Mucosa of rectum (tissue), 2 donors: ENCODE measurements around the gene RASSF3.
"Not testable (repeated sequence)": the region's sequence is repeated elsewhere in the genome, so short reads cannot be mapped to it uniquely, and the experiment has no call there.

ENCODE experiments used
- H3K27ac ChIP-seq, 2 donors: one replicate each; pipeline ENCODE4 v1.7.0; 2013; ENCODE audit warnings: inconsistent platforms in 2 of 2, low read depth in 2 of 2, low read length in 2 of 2
- H3K27me3 ChIP-seq, 2 donors: one replicate each; pipeline ENCODE4 v1.7.0; 2013; ENCODE audit warnings: low read length in 2 of 2; ENCODE audit not compliant: control insufficient read depth in 2 of 2, insufficient read depth in 2 of 2
- H3K36me3 ChIP-seq, 2 donors: one replicate each; pipeline ENCODE4 v1.7.0; 2013; ENCODE audit warnings: low read length in 2 of 2; ENCODE audit not compliant: control insufficient read depth in 2 of 2, insufficient read depth in 2 of 2
- H3K4me1 ChIP-seq, 2 donors: one replicate each; pipeline ENCODE4 v1.7.0; 2013; ENCODE audit warnings: low read length in 2 of 2, mild to moderate bottlenecking in 1 of 2; ENCODE audit not compliant: control insufficient read depth in 2 of 2, insufficient read depth in 2 of 2
- H3K4me3 ChIP-seq, 2 donors: one replicate each; pipeline ENCODE4 v1.7.0; 2013; ENCODE audit warnings: low read length in 2 of 2
- H3K9ac ChIP-seq, 2 donors: one replicate each; pipeline ENCODE4 v1.7.0; 2013; ENCODE audit warnings: low read length in 2 of 2, low read depth in 1 of 2, mild to moderate bottlenecking in 1 of 2
- H3K9me3 ChIP-seq, 2 donors: one replicate each; pipeline ENCODE4 v1.7.0; 2013; ENCODE audit warnings: low read length in 2 of 2; ENCODE audit not compliant: control insufficient read depth in 2 of 2
- donor health status: healthy.
- donor health status: Normal muscosa, but diverticular disease.

The RASSF3 gene

DNA sequence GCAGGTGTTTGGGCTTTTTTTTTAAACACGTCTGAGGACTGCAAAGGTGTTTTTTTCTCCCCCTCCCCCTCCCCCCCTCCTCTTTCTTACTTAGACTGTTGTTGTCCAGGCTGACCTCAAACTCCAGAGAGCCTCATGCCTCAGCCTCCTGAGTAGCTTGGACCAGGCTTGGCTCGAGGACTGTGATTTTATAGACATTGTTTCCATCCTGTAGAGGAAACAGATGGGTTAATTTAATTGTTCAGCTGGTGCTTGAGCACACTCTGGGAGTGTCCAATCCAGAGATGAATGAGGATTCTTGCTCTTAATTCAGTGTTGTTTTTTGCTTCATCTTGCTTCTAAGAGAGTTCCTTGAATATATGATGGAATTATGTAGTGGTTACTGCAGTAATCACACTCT is 42.1 kb downstream of the RASSF3 start:
- H3K36me3 ChIP-seq: no peaks in the 10 kb centered on the region
- H3K9me3 ChIP-seq: no peaks in the 10 kb centered on the region
- H3K27me3 ChIP-seq: no peaks in the 10 kb centered on the region
- H3K4me3 ChIP-seq: no peak overlapping the region
- peaks cover 17 to 37% of the 10 kb centered on the region in 2 donors for H3K4me1 ChIP-seq
- H3K9ac ChIP-seq: no peak overlapping the region
- no peak overlapping the region for H3K27ac ChIP-seq

- Histone ChIP-seq H3K36me3 (no peaks in the 10 kb centered on the region), H3K4me3 (no peak overlapping the region), H3K27me3 (no peaks in the 10 kb centered on the region), H3K9ac (no peak overlapping the region), H3K27ac (no peak overlapping the region), H3K4me1 (peaks cover 17 to 37% of the 10 kb centered on the region in 2 donors), H3K9me3 (no peaks in the 10 kb centered on the region)
These were observed 42.8 kb downstream of the RASSF3 start for GRCh38 chr12:64653123-64653522.

- peaks cover 23 to 38% of the 10 kb centered on the region in 2 donors for H3K4me1 ChIP-seq
- H3K36me3 ChIP-seq, H3K27me3 ChIP-seq, H3K9ac ChIP-seq, H3K27ac ChIP-seq, H3K9me3 ChIP-seq, H3K4me3 ChIP-seq: not testable (repeated sequence)
These were observed 43.6 kb downstream of the RASSF3 start for GRCh38 chr12:64653907-64654306.

DNA sequence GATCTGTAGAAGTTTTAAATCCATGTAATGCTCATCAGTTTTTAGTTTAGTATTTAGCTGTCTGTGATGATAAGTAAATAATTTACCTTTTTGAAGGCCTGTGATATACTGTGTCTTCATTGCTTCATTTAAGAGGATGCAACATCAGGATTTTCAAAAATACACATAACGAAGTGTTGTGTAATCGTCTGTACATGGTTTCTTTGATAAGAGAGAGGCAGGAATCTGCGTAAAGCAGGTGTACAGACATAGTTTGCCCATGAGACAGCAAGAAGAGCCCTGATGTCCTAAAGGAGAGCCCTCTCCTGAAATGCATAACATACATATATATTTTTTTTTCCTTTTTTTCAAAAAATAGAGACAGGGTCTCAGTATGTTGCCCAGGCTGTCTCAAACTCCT is 44.8 kb downstream of the RASSF3 start:
- Histone ChIP-seq H3K9ac (no peak overlapping the region), H3K27ac (no peak overlapping the region), H3K9me3 (no peaks in the 10 kb centered on the region), H3K4me3 (no peak overlapping the region), H3K27me3 (no peaks in the 10 kb centered on the region), H3K4me1 (peaks cover 20 to 39% of the 10 kb centered on the region in 2 donors), H3K36me3 (no peaks in the 10 kb centered on the region)

DNA sequence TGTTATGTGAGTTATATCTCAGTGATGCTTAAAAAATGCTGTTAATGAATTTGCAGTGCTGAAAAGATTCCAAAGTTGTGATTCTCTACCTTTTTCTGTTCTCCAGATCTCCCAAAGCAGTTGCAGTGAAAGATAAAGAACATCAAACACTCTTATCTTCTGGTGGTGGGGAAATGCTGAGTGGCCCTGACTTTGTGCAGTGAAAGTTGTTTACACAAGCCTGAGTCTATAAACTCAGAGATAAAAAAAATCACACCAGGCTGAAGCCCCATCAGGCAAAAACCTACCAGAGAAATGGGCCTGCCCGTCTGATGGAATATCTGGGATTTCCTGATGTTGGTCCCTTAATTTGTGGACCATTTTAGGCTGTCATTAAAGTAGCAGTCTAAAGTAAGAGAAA is 46.1 kb downstream of the RASSF3 start:
- Histone ChIP-seq H3K36me3 (no peaks in the 10 kb centered on the region), H3K9ac (no peak overlapping the region), H3K4me3 (no peak overlapping the region), H3K4me1 (peaks cover 17 to 26% of the 10 kb centered on the region in 2 donors), H3K27ac (no peak overlapping the region), H3K9me3 (no peaks in the 10 kb centered on the region), H3K27me3 (no peaks in the 10 kb centered on the region)

GRCh38 chr12:64658892-64659481 is 48.7 kb downstream of the RASSF3 start:
- H3K9ac ChIP-seq: no peak overlapping the region
- no peaks in the 10 kb centered on the region for H3K36me3 ChIP-seq
- H3K9me3 ChIP-seq: no peaks in the 10 kb centered on the region
- peaks cover 7 to 20% of the 10 kb centered on the region in 2 donors for H3K4me1 ChIP-seq
- H3K27ac ChIP-seq: no peak overlapping the region
- H3K27me3 ChIP-seq: no peaks in the 10 kb centered on the region
- no peak overlapping the region for H3K4me3 ChIP-seq

- H3K27ac ChIP-seq: no peak overlapping the region
- no peaks in the 10 kb centered on the region for H3K36me3 ChIP-seq
- H3K9me3 ChIP-seq: no peaks in the 10 kb centered on the region
- no peak overlapping the region for H3K4me3 ChIP-seq
- H3K4me1 ChIP-seq: peaks cover 8 to 26% of the 10 kb centered on the region in 2 donors
- no peak overlapping the region for H3K9ac ChIP-seq
- no peaks in the 10 kb centered on the region for H3K27me3 ChIP-seq
These were observed 50.1 kb downstream of the RASSF3 start for GRCh38 chr12:64660237-64661018.

GRCh38 chr12:64663015-64663414 is 52.7 kb downstream of the RASSF3 start:
- Histone ChIP-seq H3K4me3 (no peak overlapping the region), H3K36me3 (no peaks in the 10 kb centered on the region), H3K9ac (no peak overlapping the region), H3K27me3 (no peaks in the 10 kb centered on the region), H3K27ac (no peak overlapping the region), H3K9me3 (no peaks in the 10 kb centered on the region), H3K4me1 (peaks cover 26 to 33% of the 10 kb centered on the region in 2 donors)

DNA sequence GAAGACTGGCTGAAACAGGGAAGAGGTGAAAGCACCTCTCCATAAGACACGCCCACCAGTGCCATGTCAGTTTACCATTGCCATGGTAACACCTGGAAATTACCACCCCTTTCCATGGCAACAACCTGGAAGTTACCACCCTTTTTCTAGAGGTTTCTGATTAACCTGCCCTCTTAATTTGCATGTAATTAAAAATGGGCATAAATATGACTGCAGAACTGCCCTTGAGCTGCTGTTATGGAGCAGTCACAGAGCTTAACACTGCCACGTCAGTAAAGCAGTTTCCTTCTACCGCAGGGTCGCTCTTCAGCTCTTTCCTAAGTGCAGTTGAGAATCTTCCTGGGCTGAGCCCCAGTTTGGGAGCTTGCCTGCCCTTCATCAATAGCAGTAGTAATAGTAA is 55.2 kb downstream of the RASSF3 start:
- Histone ChIP-seq H3K36me3 (no peaks in the 10 kb centered on the region), H3K27me3 (no peaks in the 10 kb centered on the region), H3K4me1 (peaks cover 37 to 40% of the 10 kb centered on the region in 2 donors), H3K9me3 (no peaks in the 10 kb centered on the region), H3K4me3 (no peak overlapping the region), H3K9ac (peak overlapping the region in 1 of 2 donors; percentile 30), H3K27ac (peak overlapping the region; percentile 48 to 53)

DNA sequence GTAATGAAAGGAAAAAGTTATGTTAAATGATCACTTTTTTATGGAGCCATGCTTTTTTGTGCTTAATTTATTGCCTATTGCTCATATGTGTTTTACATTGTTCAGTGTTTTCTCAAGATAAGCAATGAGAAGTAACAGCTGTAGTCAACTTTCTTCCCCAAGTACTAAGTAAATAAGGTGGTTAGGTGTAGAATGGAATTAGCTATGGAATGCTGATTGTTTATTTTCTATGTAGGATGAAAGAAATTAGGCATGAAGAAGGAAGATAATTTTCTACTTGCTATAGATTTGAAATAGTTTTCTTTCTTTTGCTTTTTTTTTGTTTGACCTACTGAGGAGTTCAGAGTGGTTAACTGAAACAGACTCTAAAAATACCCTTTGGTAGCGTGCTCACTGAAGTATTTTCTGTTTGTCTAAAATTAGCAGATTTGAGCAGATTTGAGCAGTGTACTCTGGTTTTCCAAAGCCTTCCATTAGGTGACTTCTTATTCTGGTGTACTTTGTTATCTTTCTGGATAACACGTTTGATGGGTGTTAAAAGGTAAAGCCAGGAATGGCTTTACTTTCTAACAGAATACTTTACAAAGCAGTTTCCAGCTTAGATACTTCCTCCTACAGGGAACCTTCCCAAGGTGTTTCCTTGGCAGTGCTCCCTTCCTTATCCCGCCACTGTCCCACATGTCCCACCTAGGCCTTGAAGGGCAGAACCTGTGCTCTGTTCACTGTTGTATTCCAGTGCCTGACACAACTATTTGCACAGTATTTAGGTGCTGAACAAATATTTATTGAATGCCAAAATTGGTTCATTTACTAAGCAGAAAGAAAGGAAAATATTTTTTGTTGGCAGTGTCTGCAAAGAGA is 56.0 kb downstream of the RASSF3 start:
- Histone ChIP-seq H3K4me1 (peaks cover 45 to 48% of the 10 kb centered on the region in 2 donors), H3K27me3 (no peaks in the 10 kb centered on the region), H3K27ac (peak overlapping the region; percentile 48 to 53), H3K36me3 (no peaks in the 10 kb centered on the region), H3K9ac (peak overlapping the region in 1 of 2 donors; percentile 30), H3K4me3 (peak overlapping the region in 1 of 2 donors; percentile 22), H3K9me3 (no peaks in the 10 kb centered on the region)
